GM15510 (cell line): ENCODE results near the gene FBXO45.

Source experiments
- POLR2A ChIP-seq: IDR thresholded peaks from 3 replicates; pipeline ENCODE4 v1.6.1; 2011; ENCODE audit warnings: borderline replicate concordance; ENCODE audit not compliant: insufficient read length; ENCODE audit errors: extremely low read depth

FBXO45 gene, protein sequence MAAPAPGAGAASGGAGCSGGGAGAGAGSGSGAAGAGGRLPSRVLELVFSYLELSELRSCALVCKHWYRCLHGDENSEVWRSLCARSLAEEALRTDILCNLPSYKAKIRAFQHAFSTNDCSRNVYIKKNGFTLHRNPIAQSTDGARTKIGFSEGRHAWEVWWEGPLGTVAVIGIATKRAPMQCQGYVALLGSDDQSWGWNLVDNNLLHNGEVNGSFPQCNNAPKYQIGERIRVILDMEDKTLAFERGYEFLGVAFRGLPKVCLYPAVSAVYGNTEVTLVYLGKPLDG

DNA sequence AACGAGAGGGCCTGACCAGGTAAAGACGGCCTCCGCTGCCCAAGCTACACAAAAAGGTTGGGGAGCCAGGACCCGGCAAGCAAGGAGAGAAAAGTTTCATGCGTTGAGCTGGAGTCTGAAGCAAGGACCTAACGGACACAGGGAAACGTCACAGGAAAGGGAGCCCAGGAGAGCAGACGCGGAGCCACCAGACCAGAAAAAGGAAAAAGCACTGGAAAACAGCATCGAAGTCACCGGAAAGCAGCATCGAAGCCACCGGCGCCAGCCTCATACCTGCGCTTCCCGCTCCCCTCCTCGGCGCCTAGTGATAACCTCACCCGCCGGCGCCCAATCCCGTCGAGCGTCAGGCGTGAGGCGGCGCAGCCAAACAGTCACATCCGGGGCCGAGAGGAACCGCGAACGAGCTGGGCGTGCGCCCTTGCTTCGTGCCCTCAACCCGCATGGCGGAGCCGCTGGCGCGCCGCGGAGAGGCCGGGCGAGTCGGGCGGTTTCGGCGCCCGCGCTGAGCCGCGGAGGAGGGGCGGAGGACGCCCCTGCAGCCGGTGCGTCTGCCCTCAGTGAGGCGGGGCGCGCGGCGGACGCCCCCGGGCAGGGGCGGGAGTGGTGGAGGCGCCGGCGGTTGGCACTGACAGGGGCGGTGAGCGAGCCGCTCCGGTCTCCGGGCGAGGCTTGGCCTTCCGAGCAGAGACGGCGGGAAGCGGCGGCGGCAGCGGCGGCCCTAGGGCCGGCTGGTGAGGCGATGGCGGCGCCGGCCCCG lies at the start of gene FBXO45, which contains the start of gene WDR53:
FBXO45 (plus strand) TSS at position 415 of the 757 bp plus-strand sequence; CDS start at position 740, 325 bp downstream.
WDR53 (minus strand) TSS at position 309 of the 757 bp plus-strand sequence. CDS start 7,079 bp downstream, outside the sequence.
- peak; percentile 87 for TF ChIP-seq POLR2A

DNA sequence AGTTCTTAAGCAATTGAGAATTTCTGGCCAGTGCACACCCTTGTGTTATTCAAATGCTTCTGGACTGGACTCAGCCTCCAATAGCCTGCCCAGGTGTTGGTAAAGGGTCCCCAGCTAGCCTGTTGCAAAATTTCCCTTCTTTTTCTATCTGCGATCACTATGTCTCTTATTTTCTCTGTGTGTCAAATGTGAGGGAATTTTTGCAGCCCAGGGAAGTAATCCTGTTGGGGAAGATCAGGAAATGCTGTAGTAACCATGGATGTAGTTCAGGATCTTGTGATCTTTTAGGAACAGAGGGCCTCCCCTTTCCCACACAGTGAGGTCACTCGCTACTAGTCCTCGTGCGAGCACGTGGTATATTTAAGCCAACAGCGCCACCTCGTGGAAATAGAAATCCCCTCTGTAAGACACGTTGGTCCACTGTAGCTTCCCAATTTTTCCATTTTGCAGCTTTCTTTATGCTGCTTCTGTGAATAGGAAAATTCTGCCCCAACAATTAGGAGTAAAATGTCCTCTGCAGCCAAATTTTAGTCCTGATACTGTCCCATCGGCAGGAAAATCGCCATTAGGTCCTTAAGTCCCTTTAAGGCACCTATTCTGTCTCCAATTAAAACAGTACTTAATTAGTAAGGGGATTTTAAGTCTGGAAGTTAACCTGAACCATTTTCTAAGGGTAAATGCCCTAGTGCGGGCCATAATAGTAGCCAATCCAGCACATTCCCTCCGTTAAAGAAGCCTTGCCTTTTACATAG lies 49.3 kb upstream of the FBXO45 start:
- no peak for TF ChIP-seq POLR2A

DNA sequence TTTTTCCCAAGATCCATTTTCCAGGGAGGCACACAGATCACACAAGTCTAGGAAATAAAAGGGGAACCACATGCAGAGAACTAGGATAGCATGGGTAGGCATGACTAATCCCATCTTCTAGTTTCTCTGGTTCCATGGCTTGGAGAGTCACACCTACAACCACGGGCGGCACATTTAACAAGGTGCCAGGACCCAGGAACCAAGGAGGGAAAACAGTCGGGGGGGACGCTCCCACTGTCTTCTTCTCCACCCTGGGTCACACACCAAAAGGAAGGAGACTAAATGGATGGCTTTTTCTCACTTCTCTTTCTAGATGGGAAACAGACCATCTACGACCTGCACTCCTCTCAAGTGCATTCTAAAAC lies 48.8 kb upstream of the FBXO45 start:
- TF ChIP-seq POLR2A, result no peak

DNA sequence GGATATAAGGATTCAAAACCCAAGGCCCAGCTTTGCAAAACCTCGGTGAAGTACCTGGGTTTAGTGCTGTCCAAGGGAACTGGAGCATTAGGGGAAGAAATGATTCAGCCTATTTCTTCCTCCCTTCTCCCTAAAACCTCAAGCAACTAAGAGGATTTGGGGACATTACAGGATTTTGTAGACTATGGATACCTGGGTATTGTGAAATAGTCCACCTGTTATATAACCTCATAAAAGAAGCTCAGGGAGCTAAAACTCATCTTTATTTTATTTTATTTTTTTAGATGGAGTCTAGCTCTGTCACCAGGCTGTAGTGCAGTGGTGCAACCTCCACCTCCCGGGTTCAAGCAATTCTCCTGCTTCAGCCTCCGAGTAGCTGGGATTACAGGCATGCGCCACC lies 44.6 kb upstream of the FBXO45 start:
- no peak for TF ChIP-seq POLR2A

DNA sequence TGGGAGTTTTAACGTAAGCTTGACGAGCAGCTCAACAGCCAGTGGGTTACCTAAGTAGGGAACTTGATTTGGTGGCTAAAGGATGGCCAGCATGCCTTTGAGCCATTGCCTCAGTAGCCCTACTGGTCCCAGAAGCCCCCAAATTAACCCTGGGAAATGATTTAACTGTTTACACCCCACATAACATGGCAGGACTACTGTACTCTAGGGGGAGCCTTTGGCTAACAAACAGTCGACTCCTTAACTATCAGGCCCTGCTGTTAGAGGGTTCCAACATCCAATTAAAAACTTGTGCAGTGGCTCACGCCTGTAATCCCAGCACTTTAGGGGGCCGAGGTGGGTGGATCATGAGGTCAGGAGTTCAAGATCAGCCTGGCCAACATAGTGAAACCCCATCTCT lies 43.9 kb upstream of the FBXO45 start:
- TF ChIP-seq POLR2A, result no peak

DNA sequence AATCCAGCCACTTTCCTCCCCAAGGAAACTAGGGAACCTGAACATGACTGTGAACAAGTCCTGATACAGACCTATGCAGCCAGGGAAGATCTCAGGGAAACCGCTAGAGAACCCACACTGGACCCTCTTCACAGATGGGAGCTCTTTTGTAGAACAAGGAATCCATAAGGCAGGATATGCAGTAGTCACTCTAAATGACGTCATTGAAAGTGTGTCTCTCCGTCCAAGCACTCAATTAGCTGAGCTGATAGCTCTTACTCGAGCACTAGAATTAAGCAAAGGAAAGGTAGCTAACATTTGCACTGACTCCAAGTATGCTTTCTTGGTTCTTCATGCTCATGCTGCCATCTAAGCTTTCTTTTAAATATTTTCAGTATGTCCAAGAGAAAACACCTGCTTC lies 43.3 kb upstream of the FBXO45 start:
- TF ChIP-seq POLR2A, result no peak

DNA sequence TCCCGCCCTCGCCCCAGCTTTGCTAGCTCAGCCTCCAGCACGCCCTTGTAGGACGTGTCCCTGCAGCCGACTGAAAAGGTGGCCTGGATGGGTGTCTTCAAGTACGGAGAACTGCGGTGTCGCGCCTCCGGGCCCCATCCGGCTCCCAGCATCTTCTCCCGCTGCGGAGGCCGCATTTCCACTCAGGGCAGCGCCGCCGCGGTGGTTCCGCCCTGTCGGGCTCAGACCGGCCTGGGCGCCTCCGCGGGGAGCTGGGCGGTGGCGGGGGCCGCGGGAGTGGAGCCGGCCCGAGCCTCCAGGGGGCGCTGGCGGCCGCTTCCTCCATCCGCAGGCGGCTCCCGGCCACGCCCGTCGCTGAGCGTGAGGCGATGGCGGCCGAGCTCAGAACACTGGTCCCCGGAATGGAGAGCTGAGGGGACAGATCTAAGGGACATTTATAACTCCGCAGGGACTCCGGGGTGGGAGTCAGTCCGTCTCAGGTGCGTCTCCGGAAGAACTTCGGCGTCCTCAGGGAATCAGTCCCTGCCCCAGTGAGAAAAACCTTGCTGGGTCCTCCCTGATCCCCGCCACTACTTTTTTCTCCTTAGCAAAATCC lies 39.7 kb upstream of the FBXO45 start:
- TF ChIP-seq POLR2A, result peak; percentile 75

DNA sequence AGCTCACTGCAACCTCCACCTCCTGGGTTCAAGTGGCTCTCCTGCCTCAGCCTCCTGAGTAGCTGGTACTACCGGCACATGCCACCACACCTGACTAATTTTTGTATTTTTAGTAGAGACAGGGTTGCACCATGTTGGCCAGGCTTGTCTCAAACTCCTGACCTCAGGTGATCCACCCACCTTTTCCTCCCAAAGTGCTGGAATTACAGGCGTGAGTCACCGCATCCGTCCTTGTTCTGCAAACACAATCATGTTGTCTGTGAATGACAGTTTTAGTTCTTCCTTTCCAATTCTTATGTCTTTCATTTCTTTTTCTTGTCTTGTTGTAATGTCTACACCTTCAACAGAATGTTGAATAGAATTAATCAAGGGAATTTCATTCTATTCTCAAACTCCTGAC lies 37.0 kb upstream of the FBXO45 start:
- no peak for TF ChIP-seq POLR2A

DNA sequence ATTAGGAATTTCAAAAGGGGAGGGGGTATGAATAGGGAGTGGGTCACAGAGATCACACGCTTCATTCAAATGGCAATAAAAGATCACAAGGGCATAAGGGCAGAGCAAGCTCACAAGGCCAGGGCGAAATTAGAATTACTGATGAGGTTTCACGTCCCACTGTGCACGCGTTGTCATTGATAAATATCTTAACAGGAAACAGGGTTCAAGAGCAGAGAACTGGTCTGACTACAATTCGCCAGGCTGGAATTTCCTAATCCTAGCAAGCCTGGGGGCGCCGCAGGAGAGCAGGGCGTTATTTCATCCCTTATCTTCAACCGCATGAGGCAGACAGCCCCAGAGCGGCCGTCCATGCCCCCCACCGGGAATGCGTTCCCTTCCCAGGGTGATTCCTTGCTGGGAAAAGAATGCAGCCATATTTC lies 35.2 kb upstream of the FBXO45 start:
- TF ChIP-seq POLR2A, result no peak

DNA sequence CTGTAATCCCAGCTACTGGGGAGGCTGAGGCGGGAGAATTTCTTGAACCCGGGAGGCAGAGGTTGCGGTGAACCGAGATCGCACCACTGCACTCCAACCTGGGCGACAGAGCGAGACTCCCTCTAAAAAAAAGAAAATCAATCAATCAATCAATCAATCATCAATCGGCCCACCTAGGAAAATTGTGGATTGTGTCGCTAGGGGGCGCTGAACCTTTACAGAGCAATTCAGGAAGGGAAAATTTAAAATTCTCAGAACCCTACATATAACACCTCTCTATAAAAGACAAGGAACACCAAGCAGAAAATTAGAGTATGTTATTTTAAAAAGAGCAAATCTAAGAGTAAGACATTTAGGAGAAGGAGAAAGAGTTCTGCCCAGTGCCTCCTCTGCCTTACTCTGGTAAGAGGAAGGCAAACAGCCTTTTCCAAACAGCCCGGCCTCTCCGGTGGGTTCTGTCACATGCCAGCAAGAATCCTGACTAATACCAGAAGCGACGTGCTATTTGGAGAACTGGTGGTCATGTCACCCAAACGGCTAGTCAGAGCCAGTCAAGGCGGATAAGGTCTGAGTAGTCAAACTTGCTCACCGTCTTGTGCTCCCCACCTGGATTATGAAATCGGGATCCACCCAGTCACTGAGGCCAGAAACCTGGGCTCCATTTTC lies 31.0 kb upstream of the FBXO45 start:
- TF ChIP-seq POLR2A, result no peak

DNA sequence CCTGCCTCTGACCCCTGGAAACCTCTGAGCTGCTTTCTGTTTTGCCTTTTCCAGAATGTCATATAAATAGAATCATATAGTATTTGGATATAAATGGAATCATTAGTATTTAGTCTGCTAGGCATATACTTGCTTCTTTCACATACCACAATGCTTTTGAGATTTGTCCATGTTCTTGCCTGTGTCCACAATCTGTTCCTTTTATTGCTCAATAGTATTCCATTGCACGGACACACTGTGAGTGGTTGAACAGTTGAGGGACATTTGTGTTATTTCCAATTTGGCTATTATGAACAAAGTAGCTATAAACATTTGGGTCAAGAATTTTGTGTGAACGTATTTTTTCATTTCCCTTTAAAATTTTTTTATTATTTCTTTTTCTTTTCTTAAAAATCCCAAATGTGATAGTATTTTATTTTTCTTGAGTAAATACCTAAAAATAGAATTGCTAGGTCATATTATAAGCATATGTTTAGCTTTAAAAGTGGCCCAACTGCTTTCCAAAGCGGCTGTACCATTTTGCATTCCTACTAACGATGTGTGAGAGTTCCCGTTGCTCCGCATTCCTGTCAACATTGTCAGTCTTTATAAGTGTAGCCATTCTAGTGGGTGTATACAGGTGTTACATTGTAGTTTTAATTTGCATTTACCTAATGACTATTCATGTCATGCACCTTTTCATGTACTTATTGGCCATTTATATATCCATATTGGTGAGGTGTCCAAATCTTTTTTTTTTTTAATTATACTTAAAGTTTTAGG lies 26.6 kb upstream of the FBXO45 start:
- no peak for TF ChIP-seq POLR2A

DNA sequence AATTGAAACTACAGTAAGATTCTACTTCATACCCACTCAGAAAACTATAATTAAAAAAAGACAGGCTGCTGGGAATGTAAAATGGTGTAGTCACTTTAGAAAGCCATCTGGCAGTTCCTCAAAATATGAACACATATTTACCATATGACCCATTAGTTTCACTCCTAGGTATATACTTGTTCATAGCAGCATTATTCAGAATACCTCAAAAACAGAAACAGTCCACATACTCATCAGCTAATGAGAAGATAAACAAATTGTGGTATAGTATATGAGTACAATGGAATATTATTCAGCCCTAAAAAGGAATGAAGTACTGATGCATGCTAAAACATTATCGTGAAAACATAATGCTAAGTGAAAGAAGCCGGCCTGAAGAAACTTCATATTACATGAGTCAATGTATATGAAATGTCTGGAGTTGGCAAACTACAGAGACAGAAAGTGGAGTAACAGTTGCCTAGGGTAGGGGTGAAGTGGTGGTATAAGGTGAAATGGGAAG lies 23.9 kb upstream of the FBXO45 start:
- no peak for TF ChIP-seq POLR2A

DNA sequence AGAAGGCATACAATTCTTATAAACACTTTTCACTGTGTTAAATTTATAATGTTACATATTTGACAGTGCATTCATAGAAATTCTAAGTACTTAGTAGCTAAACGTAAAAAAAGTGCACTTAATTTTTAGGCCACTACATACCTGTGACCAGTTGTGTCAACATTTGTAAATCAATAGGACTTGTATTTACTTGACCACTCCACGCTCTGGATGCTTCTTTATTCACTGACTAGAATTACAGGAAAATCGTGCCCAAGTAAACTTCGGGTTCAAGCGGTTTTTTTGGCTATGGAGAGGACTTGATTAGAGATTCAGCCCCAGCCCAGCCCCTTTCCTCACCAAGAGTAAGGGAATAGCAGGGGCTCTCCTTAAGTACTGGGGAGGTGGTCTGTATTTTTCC lies 21.9 kb upstream of the FBXO45 start:
- no peak for TF ChIP-seq POLR2A
